ENCODE measurements around the gene IKBIP. TPM values are rescaled to one million over a fixed set of nuclear protein-coding genes. Genes with fewer than 3 reads are reported as not detected.
A peak's percentile ranks its signal among the peaks of the same experiment; 100 is the strongest.

The IKBIP gene
- polyA plus RNA-seq, 1 donor from 2014 or later = 9.7 TPM

DNA sequence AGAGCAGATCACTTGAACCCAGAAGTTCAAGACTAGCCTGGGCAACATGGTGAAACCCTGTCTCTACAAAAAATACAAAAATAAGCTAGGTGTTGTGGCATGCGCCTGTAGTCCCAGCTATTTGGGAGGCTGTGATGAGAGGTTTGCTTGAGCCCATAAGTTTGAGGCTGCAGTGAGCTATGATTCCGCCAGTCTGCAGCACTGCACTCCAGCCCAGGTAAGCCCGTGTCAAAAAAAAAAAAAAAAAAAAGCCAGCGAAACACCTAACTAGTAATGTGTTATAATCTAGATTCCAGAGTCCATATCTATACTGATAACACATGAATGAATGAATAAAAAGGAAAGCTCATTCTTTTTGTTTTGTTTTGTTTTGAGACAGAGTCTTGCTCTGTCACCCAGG, 69.6 kb downstream of the IKBIP start:
- Mint-ChIP-seq H3K27me3 (peaks cover 1% of the 10 kb centered on the region), H3K9me3 (no peaks in the 10 kb centered on the region), H3K4me1 (peaks cover 0 to 3% (median 0%) of the 10 kb centered on the region in 3 donors), H3K36me3 (peaks cover 4% of the 10 kb centered on the region), H3K4me3 (no peak overlapping the region), H3K27ac (peak overlapping the region in 1 of 3 donors; percentile 47)

Other genes starting within 250 kb of the IKBIP start
- gene TMPO, start 129.2 kb downstream of the IKBIP start, polyA plus RNA-seq = 63.7 TPM
- 232 TPM for gene SLC25A3, start 51.1 kb downstream of the IKBIP start, polyA plus RNA-seq
- gene APAF1, start 502 bp upstream of the IKBIP start, polyA plus RNA-seq = 10.6 TPM